Suprapubic skin (tissue), 3 donors: ENCODE results near the gene ICE1.

Experiments
- EP300 ChIP-seq: sonication (generic); formaldehyde crosslinking; IDR thresholded peaks from one replicate; pipeline ENCODE4 v1.6.1; 2017; ENCODE audit warnings: antibody characterized with exemption
- POLR2A ChIP-seq, 2 donors: fragments of 450-650 bp; IDR thresholded peaks; one replicate each; pipeline ENCODE4 v1.6.1; 2017; ENCODE audit warnings: antibody characterized with exemption in 2 of 2, mild to moderate bottlenecking in 2 of 2, moderate library complexity in 2 of 2
- TF ChIP-seq, protein P1 (sequence below), 2 donors: fragments of 200-600 bp in 1 of 2; fragments of 450-650 bp in 1 of 2; sonication (generic) in 1 of 2; IDR thresholded peaks; one replicate each; pipeline ENCODE4 v1.5.1; 2016 to 2019; ENCODE audit warnings: antibody characterized with exemption in 2 of 2, mild to moderate bottlenecking in 1 of 2, moderate library complexity in 1 of 2

DNA sequence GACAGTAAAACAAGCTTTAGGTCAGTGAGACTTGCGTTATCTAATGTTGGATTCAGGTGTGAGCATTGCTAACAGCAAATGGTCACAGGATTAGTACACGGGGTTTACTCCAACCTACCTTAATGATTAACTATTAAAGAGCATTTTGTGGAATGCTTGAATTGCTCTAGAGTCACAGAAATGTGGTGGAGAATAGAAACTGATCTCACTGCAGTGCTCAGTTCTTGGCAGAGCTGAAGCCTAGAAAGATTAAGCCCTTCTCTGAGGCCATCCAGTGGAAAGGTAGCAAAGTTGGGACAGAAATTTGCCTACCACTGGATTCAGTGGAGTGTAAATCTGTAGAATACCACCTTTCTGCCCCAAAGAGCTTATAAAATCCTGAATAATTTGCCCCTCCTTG lies 60.9 kb downstream of the ICE1 start:
- TF ChIP-seq, protein P1, sequence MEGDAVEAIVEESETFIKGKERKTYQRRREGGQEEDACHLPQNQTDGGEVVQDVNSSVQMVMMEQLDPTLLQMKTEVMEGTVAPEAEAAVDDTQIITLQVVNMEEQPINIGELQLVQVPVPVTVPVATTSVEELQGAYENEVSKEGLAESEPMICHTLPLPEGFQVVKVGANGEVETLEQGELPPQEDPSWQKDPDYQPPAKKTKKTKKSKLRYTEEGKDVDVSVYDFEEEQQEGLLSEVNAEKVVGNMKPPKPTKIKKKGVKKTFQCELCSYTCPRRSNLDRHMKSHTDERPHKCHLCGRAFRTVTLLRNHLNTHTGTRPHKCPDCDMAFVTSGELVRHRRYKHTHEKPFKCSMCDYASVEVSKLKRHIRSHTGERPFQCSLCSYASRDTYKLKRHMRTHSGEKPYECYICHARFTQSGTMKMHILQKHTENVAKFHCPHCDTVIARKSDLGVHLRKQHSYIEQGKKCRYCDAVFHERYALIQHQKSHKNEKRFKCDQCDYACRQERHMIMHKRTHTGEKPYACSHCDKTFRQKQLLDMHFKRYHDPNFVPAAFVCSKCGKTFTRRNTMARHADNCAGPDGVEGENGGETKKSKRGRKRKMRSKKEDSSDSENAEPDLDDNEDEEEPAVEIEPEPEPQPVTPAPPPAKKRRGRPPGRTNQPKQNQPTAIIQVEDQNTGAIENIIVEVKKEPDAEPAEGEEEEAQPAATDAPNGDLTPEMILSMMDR (IDR thresholded peaks at IDR 0.05): no peak
- TF ChIP-seq EP300 (no peak), POLR2A (IDR thresholded peaks at IDR 0.05) (no peak)
